Psoas muscle (tissue), 8 donors: Measurements from ENCODE around the gene HSD17B12. TPM values are rescaled to one million over a fixed set of nuclear protein-coding genes. Genes with fewer than 3 reads are reported as not detected.
"Not testable (repeated sequence)": the region's sequence is repeated elsewhere in the genome, so short reads cannot be mapped to it uniquely, and the experiment has no call there.

Source experiments
- ATAC-seq, 4 donors: fragments of 200-7000 bp; cut with Tn5 transposase; one replicate each; pipeline ENCODE4 v1.9.1; 2020; ENCODE audit warnings: moderate library complexity in 3 of 4, mild to moderate bottlenecking in 2 of 4
- DNase-seq, 2 donors: peaks; one replicate each; pipeline ENCODE4 v3.0.0-alpha.2; 2020
- H3K27ac ChIP-seq: fragments of 200-600 bp; one replicate; pipeline ENCODE4 v1.8.0; 2022
- H3K27me3 ChIP-seq, 3 donors: fragments of 200-600 bp in 1 of 3; one replicate each; pipeline versions ENCODE4 v1.6.1 to v1.8.0; 2013 to 2022; ENCODE audit warnings: low read length in 2 of 3, mild to moderate bottlenecking in 2 of 3, moderate library complexity in 1 of 3; ENCODE audit not compliant: insufficient read depth in 3 of 3
- H3K36me3 ChIP-seq, 2 donors: fragments of 200-600 bp in 1 of 2; one replicate each; pipeline versions ENCODE4 v1.6.1 to v1.8.0; 2013 to 2022; ENCODE audit warnings: low read depth in 1 of 2, mild to moderate bottlenecking in 1 of 2, moderate library complexity in 1 of 2; ENCODE audit not compliant: insufficient read depth in 1 of 2
- H3K4me1 ChIP-seq: fragments of 200-600 bp; one replicate; pipeline ENCODE4 v1.8.0; 2022
- H3K4me3 ChIP-seq: fragments of 200-600 bp; one replicate; pipeline ENCODE4 v1.8.0; 2022; ENCODE audit warnings: mild to moderate bottlenecking
- H3K9me3 ChIP-seq: fragments of 200-600 bp; one replicate; pipeline ENCODE4 v1.8.0; 2022
- WGBS, 3 donors: extraction: QIAGEN DNeasy Blood & Tissue Kit; methylation state at CpG; one replicate each; pipeline versions ENCODE4 v1.1.6 to v1.1.7; 2013; 5-methylcytosine and 5-hydroxymethylcytosine counted together
- intact Hi-C, 2 donors: fragments of 100-400 bp; cut with DNase I; formaldehyde crosslinking; loops; one replicate each; pipeline versions ENCODE4 v1.11.0 to v1.14.2; 2022
- polyA plus RNA-seq, 3 donors: library from polyadenylated mRNA; stranded (reverse); fragments of 200-250 nt; gene quantifications; one replicate each; pipeline ENCODE4 v1.2.3, GENCODE V29; 2013
- total RNA-seq, 4 donors: library from RNA; stranded (reverse); fragmentation: NEBNext Ultra II Directional in 2 of 4; extraction: Animal tissue kit (Norgen Biotek cat#: 25700) in 2 of 4; gene quantifications; one replicate each; pipeline versions ENCODE4 v1.2.1 to v1.2.4, GENCODE V29; 2021 to 2023
- TF ChIP-seq, protein P1 (sequence below): fragments of 200-600 bp; IDR thresholded peaks from one replicate; pipeline ENCODE4 v1.8.0; 2022; ENCODE audit warnings: antibody characterized with exemption
- donor health status: healthy with polysubstance abuse.
- donor health status: DM: no; HTN: no; CAD: no; lungs with moderate emphysema.
- donor health status: Bipolar disorder and iron deficiency.
- donor health status: healthy.
- donor health status: DM: yes; HTN: yes; CAD: no.
- donor health status: DM: no; HTN: no; CAD: no.
- donor health status: DM: no; HTN: no; CAD: no.
- donor health status: DM: yes; HTN: yes; CAD: no.

HSD17B12 gene
- total and polyA plus RNA-seq, 7 donors: 29.2 to 82.0 (median 45.0) TPM

DNA sequence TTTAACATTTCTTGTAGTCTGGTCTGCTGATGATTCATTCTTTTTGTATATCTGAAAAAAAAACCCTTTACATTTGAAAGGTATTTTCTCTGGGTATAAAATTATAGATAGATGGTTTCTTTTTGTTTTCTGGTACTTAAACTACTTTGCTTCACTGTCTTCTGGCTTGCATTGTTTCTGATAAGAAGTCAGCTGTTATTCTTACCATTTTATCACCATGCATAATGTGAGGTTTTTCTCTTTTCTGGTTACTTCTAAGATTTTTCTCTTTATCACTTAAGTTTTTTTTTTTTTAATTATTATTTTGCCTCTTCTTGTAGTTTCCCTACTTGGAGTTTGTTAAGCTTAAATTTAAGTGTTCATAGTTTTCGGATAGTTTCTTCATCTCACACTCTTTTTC, 84.7 kb downstream of the HSD17B12 start:
- no peak for ATAC-seq
- WGBS, 3 donors: 96 to 100% (median 100%) methylated on average over 1 of the region's 1 CpG
- DNase-seq: no peak

DNA sequence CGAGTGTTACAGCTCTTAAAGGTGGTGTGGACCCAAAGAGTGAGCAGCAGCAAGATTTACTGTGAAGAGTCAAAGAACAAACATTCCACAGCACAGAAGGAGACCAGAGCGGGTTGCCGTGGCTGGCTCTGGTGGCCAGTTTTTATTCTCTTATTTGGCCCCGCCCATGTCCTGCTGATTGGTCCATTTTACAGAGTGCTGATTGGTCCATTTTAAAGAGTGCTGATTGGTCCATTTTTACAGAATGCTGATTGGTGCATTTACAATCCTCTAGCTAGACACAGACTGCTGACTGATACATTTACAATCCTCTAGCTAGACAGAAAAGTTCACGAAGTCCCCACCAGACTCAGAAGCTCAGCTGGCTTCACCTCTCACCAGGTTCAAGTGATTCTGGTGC, 88.1 kb downstream of the HSD17B12 start:
- DNase-seq, H3K27ac ChIP-seq, H3K9me3 ChIP-seq, ATAC-seq, H3K36me3 ChIP-seq, H3K4me3 ChIP-seq, H3K4me1 ChIP-seq, intact Hi-C loops, H3K27me3 ChIP-seq: not testable (repeated sequence)
- 86 to 96% (median 93%) methylated on average over 5 of the region's 5 CpGs for WGBS, 3 donors

More for the DNA sequence above, 84.7 kb downstream of the HSD17B12 start:
- intact Hi-C loops: no loop called here
- TF ChIP-seq, protein P1, sequence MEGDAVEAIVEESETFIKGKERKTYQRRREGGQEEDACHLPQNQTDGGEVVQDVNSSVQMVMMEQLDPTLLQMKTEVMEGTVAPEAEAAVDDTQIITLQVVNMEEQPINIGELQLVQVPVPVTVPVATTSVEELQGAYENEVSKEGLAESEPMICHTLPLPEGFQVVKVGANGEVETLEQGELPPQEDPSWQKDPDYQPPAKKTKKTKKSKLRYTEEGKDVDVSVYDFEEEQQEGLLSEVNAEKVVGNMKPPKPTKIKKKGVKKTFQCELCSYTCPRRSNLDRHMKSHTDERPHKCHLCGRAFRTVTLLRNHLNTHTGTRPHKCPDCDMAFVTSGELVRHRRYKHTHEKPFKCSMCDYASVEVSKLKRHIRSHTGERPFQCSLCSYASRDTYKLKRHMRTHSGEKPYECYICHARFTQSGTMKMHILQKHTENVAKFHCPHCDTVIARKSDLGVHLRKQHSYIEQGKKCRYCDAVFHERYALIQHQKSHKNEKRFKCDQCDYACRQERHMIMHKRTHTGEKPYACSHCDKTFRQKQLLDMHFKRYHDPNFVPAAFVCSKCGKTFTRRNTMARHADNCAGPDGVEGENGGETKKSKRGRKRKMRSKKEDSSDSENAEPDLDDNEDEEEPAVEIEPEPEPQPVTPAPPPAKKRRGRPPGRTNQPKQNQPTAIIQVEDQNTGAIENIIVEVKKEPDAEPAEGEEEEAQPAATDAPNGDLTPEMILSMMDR: no peak
- Histone ChIP-seq H3K9me3 (peaks cover 10% of the 10 kb centered on the region), H3K4me1 (no peaks in the 10 kb centered on the region), H3K4me3 (no peak overlapping the region), H3K27me3 (no peaks in the 10 kb centered on the region), H3K36me3 (no peaks in the 10 kb centered on the region), H3K27ac (no peak overlapping the region)

DNA sequence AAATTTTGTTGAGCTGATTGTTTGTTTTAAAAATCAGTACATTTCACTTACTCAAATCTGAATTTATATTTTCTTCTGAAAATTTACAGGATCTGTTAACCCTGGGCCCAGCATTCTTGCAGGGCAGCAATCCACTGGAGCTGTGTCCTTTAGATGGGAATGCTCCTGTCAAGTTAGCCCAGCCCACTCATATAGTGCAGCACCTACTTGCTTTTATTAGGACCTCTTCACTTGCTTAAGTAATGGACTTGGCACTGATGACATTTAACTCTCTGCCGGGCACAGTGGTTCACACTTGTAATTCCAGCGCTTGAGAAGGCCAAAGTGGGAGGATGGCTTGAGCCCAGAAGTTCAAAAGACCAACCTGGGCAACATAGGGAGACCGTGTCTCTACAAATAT, 89.6 kb downstream of the HSD17B12 start:
- 93 to 97% (median 95%) methylated on average over 3 of the region's 3 CpGs for WGBS, 3 donors
- intact Hi-C loops: no loop called here
- no peaks in the 10 kb centered on the region for H3K27me3 ChIP-seq
- H3K27ac ChIP-seq: no peak overlapping the region
- TF ChIP-seq, protein P1: no peak
- H3K36me3 ChIP-seq: no peaks in the 10 kb centered on the region
- DNase-seq (no peak), ATAC-seq (no peak)
- no peaks in the 10 kb centered on the region for H3K4me1 ChIP-seq
- H3K9me3 ChIP-seq: peaks cover 6% of the 10 kb centered on the region
- no peak overlapping the region for H3K4me3 ChIP-seq

DNA sequence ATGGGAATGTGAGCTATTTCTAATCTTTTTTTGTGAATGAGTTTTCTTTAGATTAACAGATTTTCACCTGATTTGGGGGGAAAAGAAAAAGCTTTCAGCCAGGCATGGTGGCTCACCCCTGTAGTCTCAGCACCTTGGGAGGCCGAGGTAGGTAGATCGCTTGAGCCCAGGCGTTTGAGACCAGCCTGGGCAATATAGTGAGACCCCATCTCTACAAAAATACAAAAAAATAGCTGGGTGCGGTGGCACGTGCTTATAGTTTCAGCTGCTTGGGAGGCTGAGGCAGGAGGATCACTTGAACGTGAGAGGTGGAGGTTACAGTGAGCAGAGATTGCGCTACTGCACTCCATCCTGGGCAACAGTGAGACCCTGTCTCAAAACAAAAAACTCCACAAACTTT, 92.2 kb downstream of the HSD17B12 start:
- TF ChIP-seq, protein P1: no peak
- Histone ChIP-seq H3K9me3 (no peaks in the 10 kb centered on the region), H3K27me3 (no peaks in the 10 kb centered on the region), H3K4me3 (no peak overlapping the region), H3K36me3 (no peaks in the 10 kb centered on the region), H3K27ac (no peak overlapping the region), H3K4me1 (no peaks in the 10 kb centered on the region)
- no peak for DNase-seq
- intact Hi-C loops: no loop called here
- WGBS, 3 donors: 95 to 98% (median 96%) methylated on average over 7 of the region's 7 CpGs
- ATAC-seq: no peak

DNA sequence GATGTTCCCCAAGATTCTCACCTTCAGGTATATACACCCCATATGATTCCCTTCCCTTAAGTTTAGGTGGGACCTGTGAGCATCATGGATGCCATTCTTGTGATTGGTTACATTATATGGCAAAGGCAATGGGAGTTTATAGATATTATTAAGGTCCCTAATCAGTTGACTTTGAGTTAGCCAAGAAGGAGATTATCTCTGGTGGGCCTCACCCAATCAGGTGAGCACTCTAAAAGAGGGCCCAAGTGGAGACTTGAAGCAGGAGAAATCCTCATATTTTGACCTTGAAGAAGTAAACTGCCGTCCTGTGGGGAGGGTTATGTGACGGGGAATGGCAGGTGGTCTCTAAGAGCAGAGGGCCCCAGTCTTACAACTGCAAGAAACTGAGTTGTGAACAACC, 94.2 kb downstream of the HSD17B12 start:
- Histone ChIP-seq H3K4me1 (peaks cover 3% of the 10 kb centered on the region), H3K9me3 (no peaks in the 10 kb centered on the region), H3K36me3 (no peaks in the 10 kb centered on the region), H3K27ac (no peak overlapping the region), H3K4me3 (no peak overlapping the region), H3K27me3 (no peaks in the 10 kb centered on the region)
- 81 to 96% (median 91%) methylated on average over 2 of the region's 2 CpGs for WGBS, 3 donors
- intact Hi-C loops: no loop called here
- no peak for ATAC-seq
- TF ChIP-seq, protein P1: no peak
- no peak for DNase-seq
